ENCODE data around the gene GBP4.

The GBP4 gene

GRCh38 chr1:89149229-89149628, 49.5 kb downstream of the GBP4 start:
- FAIRE-seq (no peak), DNase-seq (ENCODE audit: insufficient read length, low spot score) (no peak)
- TF ChIP-seq CTCF (IDR thresholded peaks at IDR 0.05; ENCODE audit: insufficient read depth, missing control alignments) = no peak

GRCh38 chr1:89147678-89148658, 50.8 kb downstream of the GBP4 start:
- DNase-seq (ENCODE audit: insufficient read length, low spot score) = no peak
- no peak for FAIRE-seq
- no peak for TF ChIP-seq CTCF (IDR thresholded peaks at IDR 0.05; ENCODE audit: insufficient read depth, missing control alignments)

GRCh38 chr1:89146721-89147120, 52.0 kb downstream of the GBP4 start:
- no peak for TF ChIP-seq CTCF (IDR thresholded peaks at IDR 0.05; ENCODE audit: insufficient read depth, missing control alignments)
- DNase-seq (ENCODE audit: insufficient read length, low spot score) (no peak), FAIRE-seq (no peak)

GRCh38 chr1:89143484-89143883, 55.3 kb downstream of the GBP4 start:
- DNase-seq (ENCODE audit: insufficient read length, low spot score) (no peak), FAIRE-seq (no peak)
- TF ChIP-seq CTCF (IDR thresholded peaks at IDR 0.05; ENCODE audit: insufficient read depth, missing control alignments) = no peak

- FAIRE-seq = no peak
- no peak for TF ChIP-seq CTCF (IDR thresholded peaks at IDR 0.05; ENCODE audit: insufficient read depth, missing control alignments)
Observed at GRCh38 chr1:89142160-89142559, 56.6 kb downstream of the GBP4 start.

GRCh38 chr1:89133747-89134146, 65.0 kb downstream of the GBP4 start:
- FAIRE-seq = no peak
- no peak for DNase-seq (ENCODE audit: insufficient read length, low spot score)
- no peak for TF ChIP-seq CTCF (IDR thresholded peaks at IDR 0.05; ENCODE audit: insufficient read depth, missing control alignments)

More at GRCh38 chr1:89142160-89142559, 56.6 kb downstream of the GBP4 start:
- no peak for DNase-seq (ENCODE audit: insufficient read length, low spot score)
